ENCODE results near the gene U2SURP. TPM values are rescaled to one million over a fixed set of nuclear protein-coding genes. Genes with fewer than 3 reads are reported as not detected.

Gene U2SURP
- total and polyA plus RNA-seq, 2 donors (not counting 1 experiment from before 2014, with no cell fraction given): 15.1 to 138 TPM

DNA sequence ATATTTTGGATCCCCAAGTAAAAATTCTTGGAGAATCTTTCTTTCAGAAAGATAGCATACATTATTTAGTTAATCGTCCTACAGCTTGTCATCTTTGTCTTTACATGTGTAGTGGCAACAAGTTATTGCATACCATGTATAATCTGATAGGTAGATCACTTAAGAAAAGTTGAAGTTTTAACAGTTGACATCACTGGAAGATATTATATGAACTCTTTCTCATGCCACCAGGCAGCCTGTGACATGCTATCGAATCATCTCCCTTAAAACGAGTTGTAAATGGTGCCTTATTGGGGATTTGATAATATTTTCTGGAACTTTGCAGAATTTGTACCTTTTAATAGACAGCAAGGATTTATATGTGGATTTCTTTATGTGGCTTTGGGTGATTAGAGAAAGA lies 8.7 kb downstream of the U2SURP start:
- ATAC-seq (ENCODE audit: low read depth): no peak
- peaks cover 78% of the 10 kb centered on the region for H3K79me2 ChIP-seq (ENCODE audit: control insufficient read depth, insufficient read depth, low read length)
- H3K36me3 ChIP-seq (replicated peaks in 1 of 2; ENCODE audit: control extremely low read depth in 1 of 2, control insufficient read depth in 1 of 2, extremely low read depth in 1 of 2, insufficient read depth in 2 of 2, low read length in 1 of 2): peaks cover 6 to 22% of the 10 kb centered on the region in 2 experiments
- peaks cover 5 to 10% of the 10 kb centered on the region in 2 donors for H3K4me1 ChIP-seq (ENCODE audit: control insufficient read depth in 2 of 2, insufficient read depth in 2 of 2, low read length in 2 of 2)
- no peak overlapping the region for H3K4me2 ChIP-seq (replicated peaks; ENCODE audit: low read depth, low read length, poor library complexity, severe bottlenecking)
- H3K4me3 Mint-ChIP-seq: no peak overlapping the region
- peaks cover 44% of the 10 kb centered on the region for H3K4me1 Mint-ChIP-seq
- H3K27me3 ChIP-seq (replicated peaks in 1 of 4; ENCODE audit: control extremely low read depth in 1 of 4, control insufficient read depth in 3 of 4, insufficient read depth in 4 of 4, low read length in 3 of 4): no peaks in the 10 kb centered on the region
- no peaks in the 10 kb centered on the region for H3K9me3 Mint-ChIP-seq (ENCODE audit: insufficient read depth)
- H4K20me1 ChIP-seq (ENCODE audit: control insufficient read depth, insufficient read depth, low read length, poor library complexity, severe bottlenecking): peaks cover 74% of the 10 kb centered on the region
- H3K4me3 ChIP-seq (ENCODE audit: control extremely low read depth in 1 of 5, extremely low read depth in 1 of 5, insufficient read depth in 1 of 5, low read depth in 2 of 5, low read length in 4 of 5): no peak overlapping the region
- H3K27ac Mint-ChIP-seq: no peak overlapping the region
- no peak overlapping the region for H3K27ac ChIP-seq (ENCODE audit: low read length in 2 of 2)
- 100% methylated on average over 1 of the region's 3 CpGs for WGBS (ENCODE audit: insufficient coverage)
- ChIA-PET CTCF (interaction anchor here (1.2 to 1.5 kb wide), 3 partner anchors 8 to 24 kb away, joined by 3 to 5 read pairs (median 4); partner anchors contain the start of gene U2SURP), POLR2A (no interaction called here)
- no peak for DNase-seq
- no peak overlapping the region for H2AFZ ChIP-seq (ENCODE audit: insufficient read depth, low read depth, low read length, poor library complexity, severe bottlenecking)
- no peaks in the 10 kb centered on the region for H3K9me3 ChIP-seq (ENCODE audit: control extremely low read depth in 1 of 3, control insufficient read depth in 2 of 3, insufficient read depth in 1 of 3, low read length in 2 of 3)
- no peak for TF ChIP-seq EZH2 (IDR thresholded peaks at IDR 0.05; ENCODE audit: borderline replicate concordance, insufficient read depth, low read depth, low read length, poor library complexity, severe bottlenecking)
- TF ChIP-seq, protein P1, sequence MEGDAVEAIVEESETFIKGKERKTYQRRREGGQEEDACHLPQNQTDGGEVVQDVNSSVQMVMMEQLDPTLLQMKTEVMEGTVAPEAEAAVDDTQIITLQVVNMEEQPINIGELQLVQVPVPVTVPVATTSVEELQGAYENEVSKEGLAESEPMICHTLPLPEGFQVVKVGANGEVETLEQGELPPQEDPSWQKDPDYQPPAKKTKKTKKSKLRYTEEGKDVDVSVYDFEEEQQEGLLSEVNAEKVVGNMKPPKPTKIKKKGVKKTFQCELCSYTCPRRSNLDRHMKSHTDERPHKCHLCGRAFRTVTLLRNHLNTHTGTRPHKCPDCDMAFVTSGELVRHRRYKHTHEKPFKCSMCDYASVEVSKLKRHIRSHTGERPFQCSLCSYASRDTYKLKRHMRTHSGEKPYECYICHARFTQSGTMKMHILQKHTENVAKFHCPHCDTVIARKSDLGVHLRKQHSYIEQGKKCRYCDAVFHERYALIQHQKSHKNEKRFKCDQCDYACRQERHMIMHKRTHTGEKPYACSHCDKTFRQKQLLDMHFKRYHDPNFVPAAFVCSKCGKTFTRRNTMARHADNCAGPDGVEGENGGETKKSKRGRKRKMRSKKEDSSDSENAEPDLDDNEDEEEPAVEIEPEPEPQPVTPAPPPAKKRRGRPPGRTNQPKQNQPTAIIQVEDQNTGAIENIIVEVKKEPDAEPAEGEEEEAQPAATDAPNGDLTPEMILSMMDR (IDR thresholded peaks at IDR 0.05): no peak
- no peak overlapping the region for H3K9ac ChIP-seq (ENCODE audit: low read length)
- no peaks in the 10 kb centered on the region for H3K27me3 Mint-ChIP-seq
- intact Hi-C loops (cut with micrococcal nuclease): no loop called here

GRCh38 chr3:143011705-143012104 lies 10.3 kb downstream of the U2SURP start:
- ATAC-seq (ENCODE audit: low read depth): no peak

More at GRCh38 chr3:143011705-143012104, 10.3 kb downstream of the U2SURP start:
- H3K27me3 Mint-ChIP-seq: no peaks in the 10 kb centered on the region
- no peak for TF ChIP-seq EZH2 (IDR thresholded peaks at IDR 0.05; ENCODE audit: borderline replicate concordance, insufficient read depth, low read depth, low read length, poor library complexity, severe bottlenecking)
- TF ChIP-seq, protein P1 (IDR thresholded peaks at IDR 0.05): no peak
- no peaks in the 10 kb centered on the region for H3K9me3 ChIP-seq (ENCODE audit: control extremely low read depth in 1 of 3, control insufficient read depth in 2 of 3, insufficient read depth in 1 of 3, low read length in 2 of 3)
- H3K4me2 ChIP-seq (replicated peaks; ENCODE audit: low read depth, low read length, poor library complexity, severe bottlenecking): no peak overlapping the region
- H3K4me3 Mint-ChIP-seq: no peak overlapping the region
- H3K79me2 ChIP-seq (ENCODE audit: control insufficient read depth, insufficient read depth, low read length): peaks cover 64% of the 10 kb centered on the region
- ChIA-PET CTCF (interaction anchor here (1.2 to 1.5 kb wide), 2 partner anchors 10 to 17 kb away, joined by 3 to 5 read pairs; partner anchors contain the start of gene U2SURP), POLR2A (no interaction called here)
- H3K9me3 Mint-ChIP-seq (ENCODE audit: insufficient read depth): no peaks in the 10 kb centered on the region
- intact Hi-C loops (cut with micrococcal nuclease): no loop called here
- H4K20me1 ChIP-seq (ENCODE audit: control insufficient read depth, insufficient read depth, low read length, poor library complexity, severe bottlenecking): peaks cover 60% of the 10 kb centered on the region
- no peaks in the 10 kb centered on the region for H3K27me3 ChIP-seq (replicated peaks in 1 of 4; ENCODE audit: control extremely low read depth in 1 of 4, control insufficient read depth in 3 of 4, insufficient read depth in 4 of 4, low read length in 3 of 4)
- H3K27ac ChIP-seq (ENCODE audit: low read length in 2 of 2): no peak overlapping the region
- peaks cover 6 to 31% of the 10 kb centered on the region in 2 experiments for H3K36me3 ChIP-seq (replicated peaks in 1 of 2; ENCODE audit: control extremely low read depth in 1 of 2, control insufficient read depth in 1 of 2, extremely low read depth in 1 of 2, insufficient read depth in 2 of 2, low read length in 1 of 2)
- H3K27ac Mint-ChIP-seq: no peak overlapping the region
- no peak overlapping the region for H3K9ac ChIP-seq (ENCODE audit: low read length)
- no peak overlapping the region for H3K4me3 ChIP-seq (ENCODE audit: control extremely low read depth in 1 of 5, extremely low read depth in 1 of 5, insufficient read depth in 1 of 5, low read depth in 2 of 5, low read length in 4 of 5)
- DNase-seq: no peak
- H2AFZ ChIP-seq (ENCODE audit: insufficient read depth, low read depth, low read length, poor library complexity, severe bottlenecking): no peak overlapping the region
- no CpG with 5 or more reads among the region's 3 CpGs for WGBS (ENCODE audit: insufficient coverage)
- peaks cover 5 to 10% of the 10 kb centered on the region in 2 donors for H3K4me1 ChIP-seq (ENCODE audit: control insufficient read depth in 2 of 2, insufficient read depth in 2 of 2, low read length in 2 of 2)
- H3K4me1 Mint-ChIP-seq: peaks cover 38% of the 10 kb centered on the region
